GM21717 (cell line): Measurements from ENCODE around the gene TTC28.

ENCODE experiments used
- ATAC-seq: cut with Tn5 transposase; IDR thresholded peaks from one replicate; pipeline ENCODE4 v1.9.1; 2021; ENCODE audit warnings: mild to moderate bottlenecking, moderate library complexity; ENCODE audit not compliant: unreplicated experiment

Gene TTC28

DNA sequence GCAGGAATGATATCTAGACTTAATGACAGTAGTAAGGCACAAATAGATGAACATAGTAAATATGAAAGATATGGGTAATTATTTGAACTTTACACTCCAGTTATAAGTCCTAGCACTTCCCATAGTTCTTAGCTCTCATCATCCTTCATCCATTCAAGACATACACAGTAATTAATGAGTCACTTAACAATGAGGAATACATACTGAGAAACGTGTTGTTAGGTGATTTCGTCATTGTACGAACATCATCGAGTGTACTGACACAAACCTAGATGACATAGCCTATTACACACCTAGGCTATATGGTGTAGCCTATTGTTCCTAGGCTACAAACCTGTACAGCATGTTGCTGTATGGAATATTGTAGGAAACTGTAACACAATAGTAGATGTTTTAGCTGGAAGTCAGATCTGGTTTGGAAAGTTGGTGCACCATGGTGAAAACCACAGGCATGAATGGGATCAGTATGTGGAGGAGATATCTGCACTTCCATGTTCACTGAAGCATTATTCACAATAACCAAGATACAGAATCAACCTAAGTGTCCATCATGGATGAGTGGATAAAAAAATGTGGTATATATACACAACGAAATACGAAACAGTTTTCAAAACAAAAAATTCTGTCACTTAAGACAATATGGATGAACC, 530.7 kb downstream of the TTC28 start:
- no peak for ATAC-seq

DNA sequence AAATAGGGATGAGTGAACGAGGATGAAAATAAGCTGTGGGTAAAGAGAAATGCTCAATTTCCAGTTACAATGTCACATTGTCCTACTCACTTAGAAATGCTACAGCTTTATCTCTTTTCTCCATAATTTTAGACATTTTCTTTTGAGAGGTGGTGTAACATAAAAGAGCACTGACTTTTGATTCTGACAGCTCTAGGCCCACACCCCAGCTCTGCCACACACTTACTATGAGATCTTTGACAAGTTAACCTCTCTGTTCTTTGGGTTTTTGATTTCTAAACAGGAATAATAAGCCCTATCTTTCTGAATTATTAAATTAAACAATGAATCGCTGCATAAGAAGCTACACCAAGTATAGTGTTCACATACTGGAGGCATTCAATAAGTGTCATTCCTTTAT, 532.2 kb downstream of the TTC28 start:
- ATAC-seq: no peak

DNA sequence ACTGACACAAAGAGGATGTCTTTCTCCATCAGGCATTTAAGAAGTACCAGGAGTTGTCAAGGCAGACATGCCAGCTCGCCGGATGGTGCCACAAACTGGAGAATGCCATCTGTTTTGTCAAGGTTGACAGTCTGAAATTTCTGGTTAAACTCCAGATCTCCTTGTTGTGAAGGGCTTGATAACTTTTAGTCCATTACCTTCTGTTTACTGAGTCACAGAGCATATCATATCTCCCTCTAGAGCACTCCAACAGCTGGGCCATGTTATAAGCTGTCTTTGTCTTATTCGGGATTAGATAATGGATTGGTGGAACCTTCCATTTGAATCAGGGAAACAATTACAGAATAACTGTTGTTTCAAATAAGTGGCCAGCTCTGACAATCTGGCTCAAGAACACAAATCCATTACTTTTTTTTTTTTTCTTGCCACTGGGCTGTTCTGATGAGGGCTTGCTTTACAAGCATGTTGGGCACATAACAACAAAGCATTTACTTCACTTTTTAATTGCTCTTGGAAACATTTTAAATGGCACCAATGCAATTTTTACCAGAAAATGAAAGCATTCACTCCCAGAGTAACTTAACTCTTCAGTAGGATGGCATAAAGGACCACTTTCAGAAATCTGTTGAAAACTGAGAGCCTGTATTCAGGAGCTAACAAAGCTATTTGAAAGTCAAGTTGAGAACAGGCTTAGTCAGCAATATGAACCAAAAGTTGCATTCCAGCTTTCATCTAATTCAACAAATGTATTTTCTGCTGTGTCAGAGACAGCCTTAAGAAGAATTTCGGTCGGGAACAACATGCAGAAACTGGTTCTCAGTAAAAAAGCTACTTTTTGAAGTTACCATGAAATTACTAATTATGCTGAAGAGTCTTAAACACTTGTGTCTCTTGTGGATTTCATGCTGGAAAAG, 533.0 kb downstream of the TTC28 start:
- ATAC-seq: no peak

DNA sequence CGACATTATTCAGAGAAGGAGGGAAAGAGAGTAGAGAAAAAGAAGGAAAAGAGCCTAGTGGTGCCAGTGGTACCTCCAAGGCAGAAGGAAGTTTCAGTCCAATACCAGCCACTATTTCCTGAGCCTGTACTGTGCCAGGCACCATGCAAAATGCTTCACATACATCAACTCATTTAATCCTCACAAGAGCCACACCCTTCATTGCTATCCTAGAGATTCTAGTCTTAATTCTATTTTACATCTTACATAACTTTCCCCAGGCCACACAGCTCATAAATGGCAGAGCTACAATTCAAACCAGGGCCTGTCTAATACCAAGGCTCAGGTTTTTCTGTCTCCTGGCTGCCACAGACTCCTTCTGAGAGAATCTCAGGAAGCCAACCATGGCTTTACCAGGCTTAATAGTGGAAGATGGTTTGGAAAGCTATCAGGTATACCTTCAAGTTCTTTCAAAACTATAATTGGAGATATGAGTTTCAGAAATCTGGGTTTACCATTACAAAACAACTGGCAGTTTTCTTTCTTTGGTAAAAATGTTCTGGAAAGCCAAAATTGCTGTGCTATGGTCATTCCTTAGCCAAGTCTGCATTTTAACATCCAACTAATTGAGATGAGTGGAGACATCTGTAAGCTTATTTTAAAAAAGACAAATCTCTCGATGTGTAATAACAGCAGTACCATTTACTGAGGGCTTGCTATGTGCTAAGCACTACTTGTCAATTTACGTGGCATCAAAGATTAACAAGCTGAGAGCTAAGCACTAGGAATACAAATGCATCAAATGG, 535.5 kb downstream of the TTC28 start:
- ATAC-seq: no peak

DNA sequence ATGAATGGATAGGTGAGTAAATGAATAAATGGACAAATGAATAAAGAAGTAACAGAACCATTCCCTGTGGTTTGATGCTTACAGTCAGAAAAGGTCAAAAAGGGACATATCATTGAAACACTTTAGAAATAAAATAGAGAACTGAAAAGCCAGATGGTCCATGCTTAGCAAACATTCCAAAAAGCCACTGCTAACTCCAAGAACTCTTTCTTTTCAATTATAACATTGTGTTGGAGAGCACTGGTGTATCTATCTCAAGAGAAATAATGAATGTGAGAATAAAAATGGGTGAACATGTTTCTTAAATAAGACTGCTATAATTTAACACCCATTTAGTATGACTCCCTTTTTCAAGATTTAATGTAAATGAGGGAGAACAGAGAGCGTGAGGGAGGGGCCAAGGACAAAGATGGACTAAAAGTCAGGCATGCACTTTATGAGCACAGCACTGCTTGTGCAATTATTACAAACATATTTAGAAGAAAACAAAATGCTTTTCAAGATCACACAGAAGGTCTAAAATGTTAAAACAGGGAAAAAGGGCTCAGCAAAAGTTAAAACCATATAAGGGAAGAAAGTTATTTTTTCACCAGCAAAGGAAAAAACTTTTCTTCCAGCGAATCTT, 536.3 kb downstream of the TTC28 start:
- ATAC-seq: no peak

DNA sequence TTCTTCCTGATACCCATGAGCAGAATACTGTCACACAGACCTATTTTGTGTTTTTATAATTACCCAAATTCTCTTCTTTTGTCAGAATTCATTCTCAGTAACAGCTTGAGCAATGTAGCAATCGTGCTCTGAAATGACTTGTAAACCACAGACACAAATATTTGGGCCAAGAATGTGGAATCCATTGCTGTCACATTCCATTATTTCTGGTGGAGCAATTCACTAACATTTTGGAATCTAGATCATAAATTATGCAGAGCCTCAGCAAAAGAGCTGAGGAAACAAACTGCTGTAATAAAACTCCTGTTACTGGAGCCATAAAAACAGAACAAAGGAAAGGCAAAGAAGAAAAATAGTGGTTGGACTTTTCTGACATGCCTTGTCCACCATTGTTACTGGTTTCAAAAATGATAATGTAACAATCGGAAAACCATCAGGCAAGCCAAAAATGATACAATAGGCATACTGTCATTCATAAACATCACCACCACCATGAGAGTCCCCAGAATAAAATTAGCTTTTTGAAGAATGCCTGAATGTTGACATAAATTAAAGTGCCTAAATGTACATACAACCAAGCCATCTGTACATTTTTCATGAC, 537.2 kb downstream of the TTC28 start:
- ATAC-seq: no peak

DNA sequence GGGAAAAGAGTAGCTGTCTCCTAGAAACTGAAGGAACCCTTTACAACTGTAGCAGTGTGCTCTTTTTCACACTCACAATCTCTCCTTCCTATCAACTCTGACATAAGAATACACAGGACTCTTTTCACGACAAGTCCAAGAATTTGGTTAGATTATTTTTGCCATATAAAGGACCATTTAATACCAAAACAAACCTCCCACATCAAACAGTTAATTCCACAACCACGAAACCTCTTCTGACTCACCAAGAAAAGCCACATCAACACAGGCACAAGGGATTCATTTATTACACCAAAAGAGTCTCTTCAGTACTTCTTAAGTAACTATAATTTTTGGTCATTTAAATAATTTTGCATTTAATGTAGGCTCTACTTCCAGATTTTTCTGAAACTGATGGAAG, 538.0 kb downstream of the TTC28 start:
- no peak for ATAC-seq

DNA sequence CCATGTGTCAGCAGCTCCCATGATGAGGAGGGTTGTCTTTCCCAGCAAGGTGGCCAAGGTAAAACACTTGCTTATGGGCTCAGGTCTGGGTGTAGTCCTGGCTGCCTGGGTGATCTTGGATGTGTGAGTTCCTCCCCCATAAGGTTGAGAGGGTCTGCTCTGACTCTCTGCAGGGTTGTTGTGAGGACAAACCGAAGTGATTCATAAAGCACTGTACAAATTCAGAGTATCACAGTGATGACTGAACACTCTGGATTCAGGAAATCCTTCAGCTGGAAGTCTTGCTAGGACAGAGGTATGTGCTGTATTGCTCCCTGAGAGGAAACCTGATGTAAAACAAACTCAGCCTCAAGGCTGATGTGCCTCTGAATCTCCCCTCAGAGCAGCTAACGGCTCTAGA, 539.7 kb downstream of the TTC28 start:
- no peak for ATAC-seq

DNA sequence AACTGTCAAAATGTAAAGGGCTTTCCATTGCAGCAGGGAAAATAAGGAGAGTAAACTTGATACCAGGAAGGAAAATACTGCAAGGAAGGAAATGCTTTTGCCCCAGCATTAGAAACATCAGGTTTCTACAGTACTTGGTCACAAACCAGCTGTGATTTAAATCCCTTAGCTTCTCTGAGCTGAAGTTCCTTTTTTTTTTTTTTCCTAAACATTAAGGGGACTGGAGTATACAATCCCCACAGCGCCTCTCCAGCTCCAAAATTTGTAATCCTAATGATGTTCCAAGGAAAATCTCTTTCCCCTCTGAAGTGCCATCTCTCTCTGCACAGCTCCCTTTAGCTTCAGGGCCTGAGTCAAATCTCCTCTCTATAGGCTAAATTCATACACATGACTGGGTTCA, 540.1 kb downstream of the TTC28 start:
- ATAC-seq: no peak

DNA sequence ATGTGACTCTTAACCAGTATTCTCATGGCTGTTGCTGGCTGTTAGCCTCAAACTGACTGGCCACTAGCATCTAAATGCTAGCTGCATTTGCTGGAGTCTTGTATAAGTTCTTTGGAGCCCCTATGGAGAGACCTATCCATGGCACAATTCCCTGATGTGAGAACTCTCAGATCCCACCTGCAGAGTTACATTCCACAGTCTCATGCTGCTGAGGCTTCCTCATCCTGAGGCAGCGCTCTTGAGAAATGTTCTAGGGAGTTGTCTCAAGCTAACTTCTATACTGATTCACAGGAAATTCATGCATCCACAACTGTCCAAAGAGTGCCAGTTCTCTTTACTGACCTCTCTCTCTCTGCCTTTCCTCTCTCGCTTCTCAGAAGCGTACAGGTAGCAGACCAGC, 542.6 kb downstream of the TTC28 start:
- ATAC-seq: no peak

DNA sequence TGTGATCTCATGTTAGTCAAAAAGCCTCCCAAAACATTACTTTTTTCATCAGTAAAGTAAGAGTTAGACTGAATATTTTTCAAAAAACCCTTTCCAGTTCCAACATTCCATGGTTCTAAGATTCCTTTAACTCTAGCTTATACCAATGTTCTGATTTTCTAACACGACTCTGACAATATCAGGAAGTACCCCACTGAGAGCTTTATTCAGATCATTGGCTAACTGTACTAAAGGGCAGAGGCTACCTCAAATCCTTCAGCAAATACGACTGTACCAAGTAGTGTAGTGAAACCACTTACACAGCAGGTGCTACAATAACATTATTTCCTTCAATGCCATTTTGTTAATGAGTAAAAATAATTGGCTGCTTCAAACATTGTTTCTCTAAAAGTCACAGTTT, 547.2 kb downstream of the TTC28 start:
- ATAC-seq: no peak

DNA sequence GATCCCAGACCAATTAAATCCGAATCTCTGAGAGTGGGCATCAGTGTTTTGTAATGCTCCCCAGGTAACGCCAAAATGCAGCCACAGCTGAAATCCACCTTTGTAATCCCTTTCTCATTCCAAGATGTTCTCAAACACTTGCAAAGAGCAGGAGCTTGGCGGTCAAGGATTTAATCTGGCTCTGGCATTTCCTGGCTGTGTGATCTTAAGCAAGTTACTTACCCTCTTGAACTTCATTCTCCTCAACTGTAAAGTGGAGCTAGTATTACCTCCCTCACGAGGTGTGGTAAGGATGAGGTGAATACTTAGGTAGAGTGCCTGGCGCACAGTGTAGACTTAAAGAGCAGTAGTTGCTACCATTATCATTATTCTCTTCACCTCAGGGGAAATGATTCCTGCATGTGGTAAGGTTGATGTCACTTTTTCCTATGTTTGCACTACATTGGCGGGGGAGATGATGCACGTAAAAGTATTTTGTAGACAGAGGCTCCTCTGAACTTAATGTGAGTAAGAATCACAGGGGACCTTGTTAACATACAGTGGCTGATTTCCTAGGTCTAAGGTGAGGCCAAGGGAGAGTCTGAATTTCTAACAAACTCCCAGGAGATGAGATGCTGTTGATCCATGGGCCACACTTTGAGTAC, 550.2 kb downstream of the TTC28 start:
- no peak for ATAC-seq

DNA sequence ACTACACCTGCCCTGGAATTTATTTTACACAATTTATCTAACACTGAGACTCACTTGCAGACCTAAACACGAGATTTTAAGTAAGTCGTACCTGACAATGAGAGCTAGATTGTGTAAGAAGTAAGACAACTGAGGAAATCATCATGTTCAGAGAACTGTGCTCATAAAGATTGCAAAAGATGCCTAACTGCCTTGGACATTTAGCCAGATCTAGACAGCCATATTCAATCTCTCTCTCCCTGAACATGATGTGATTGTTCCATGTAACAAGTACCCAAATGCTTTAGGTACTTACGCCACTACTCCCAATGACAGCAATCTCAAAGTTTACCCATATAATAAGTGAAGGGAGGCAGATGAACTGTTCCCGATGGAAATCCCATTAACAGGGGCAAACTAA, 550.8 kb downstream of the TTC28 start:
- ATAC-seq: no peak

DNA sequence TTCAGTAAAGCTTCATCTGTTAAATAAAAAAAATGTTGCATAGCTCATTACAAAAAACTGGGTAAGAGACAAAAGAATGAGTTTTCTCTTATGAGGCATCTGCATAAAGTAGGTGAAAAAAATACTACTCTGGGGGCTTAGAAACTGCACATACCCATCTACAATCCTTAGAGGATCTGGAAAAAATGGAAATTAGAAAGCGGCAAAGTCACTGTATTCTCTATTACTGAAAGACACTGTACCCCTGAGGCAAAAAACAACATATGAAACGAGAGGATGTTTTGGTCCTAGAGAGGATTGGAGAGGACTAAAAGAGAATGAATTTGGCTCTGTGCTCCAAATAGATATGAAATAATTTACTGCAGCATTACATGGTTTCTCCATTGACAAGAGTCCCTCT, 553.8 kb downstream of the TTC28 start:
- no peak for ATAC-seq

DNA sequence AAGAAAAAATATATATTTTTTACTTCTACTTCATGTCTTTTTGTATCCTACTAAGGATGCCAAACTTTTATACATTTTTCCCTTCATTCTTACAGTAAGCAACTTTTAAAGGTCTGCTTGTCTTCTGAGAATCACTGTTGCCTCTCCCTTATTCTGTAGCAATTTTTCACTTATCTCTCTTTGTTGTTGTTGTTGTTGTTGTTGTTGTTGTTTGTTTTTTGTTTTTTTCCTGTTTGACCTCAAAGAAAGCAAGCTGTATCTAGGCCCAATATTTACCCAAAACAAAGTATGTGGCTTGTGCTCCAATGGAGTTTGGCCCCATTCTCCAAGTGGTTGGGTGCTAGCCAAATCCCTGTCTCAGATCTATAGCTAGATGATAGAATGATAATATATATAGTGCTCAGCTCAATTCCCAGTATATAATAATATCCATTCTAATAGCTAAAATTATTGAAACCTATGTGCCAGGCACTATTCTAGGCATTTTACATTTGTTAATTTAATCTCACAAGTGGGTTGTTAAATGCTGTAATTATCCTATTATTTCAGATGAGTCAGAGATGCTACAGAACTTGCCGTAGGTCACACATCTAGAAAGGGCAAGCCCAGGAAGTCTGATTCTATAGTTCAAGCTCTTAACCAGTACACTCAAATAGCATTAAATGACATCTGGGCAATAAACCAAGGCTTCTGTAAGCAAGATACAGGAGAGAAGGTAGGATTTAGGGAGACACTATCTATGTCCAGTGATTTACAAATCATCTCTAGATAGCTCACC, 555.5 kb downstream of the TTC28 start:
- ATAC-seq: no peak

DNA sequence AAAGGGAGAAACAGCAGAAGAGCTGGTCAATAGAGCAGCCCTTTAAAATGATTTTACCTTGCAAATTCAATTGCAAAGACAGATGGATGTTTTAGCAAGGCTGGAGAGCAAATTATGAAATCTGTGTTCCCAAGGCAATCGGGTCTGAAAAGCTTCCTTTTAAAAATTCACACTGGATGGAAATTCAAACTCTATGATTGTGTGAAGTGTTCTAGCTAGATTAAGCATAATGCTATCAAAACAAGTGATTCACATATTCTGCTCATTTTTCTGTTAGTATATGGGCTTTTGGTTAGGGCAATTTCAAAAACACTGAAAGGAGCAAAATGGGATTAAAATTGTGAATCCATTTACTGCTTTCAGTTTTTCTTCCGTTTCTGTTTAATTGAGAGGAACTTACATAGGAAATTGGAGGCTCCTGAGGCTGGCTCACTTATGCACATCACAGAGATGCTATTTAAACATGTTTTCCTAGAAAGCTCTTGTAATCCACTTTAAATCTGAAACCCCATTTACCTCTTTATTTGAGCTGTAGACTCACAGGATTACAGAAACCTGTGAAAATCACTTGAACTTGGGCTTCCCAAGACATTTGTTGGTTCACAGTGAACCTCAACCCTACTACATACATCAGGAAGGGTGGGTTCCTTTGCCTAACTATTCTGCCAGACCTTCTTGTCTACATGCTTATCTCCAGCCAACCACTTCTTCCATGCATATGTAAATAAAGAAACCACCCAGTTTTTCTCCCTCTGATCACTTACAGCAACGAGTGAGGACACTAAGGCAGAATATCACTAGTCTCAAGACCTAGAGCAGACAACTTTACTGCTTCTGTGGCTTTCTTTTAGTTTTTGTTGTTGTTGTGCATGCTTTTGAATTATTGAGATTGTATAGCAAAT, 558.7 kb downstream of the TTC28 start:
- no peak for ATAC-seq

DNA sequence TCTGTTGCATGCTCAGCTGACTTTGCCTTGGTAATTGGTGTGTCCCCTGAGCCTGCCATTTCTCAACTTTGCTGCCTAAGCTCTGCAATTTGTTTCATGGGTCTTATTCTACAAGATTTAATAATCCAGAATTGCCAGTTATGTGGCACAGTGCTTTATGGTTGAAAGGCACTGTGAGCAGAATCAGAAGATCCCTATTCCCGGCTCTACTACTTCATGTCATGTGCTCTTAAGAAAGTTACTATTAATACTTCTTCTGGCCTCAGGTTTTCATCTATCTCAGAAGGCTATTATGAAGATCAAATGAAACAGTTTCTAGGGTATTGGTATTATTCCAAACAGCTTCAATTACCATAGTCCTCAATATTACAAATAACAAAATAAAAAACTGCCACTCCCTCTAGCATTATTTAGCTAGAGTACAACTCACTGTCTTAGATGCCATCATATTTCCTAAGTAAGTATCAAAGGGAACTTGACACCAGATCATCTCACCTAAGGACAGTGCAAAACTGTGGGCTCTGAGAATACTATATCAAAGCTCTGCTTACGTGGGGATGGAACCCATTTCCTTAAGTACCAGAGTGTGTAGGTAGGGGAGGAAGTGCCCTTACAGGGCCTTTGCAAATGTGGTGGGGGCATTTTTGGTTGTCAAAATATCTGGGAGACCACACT, 560.5 kb downstream of the TTC28 start:
- no peak for ATAC-seq

DNA sequence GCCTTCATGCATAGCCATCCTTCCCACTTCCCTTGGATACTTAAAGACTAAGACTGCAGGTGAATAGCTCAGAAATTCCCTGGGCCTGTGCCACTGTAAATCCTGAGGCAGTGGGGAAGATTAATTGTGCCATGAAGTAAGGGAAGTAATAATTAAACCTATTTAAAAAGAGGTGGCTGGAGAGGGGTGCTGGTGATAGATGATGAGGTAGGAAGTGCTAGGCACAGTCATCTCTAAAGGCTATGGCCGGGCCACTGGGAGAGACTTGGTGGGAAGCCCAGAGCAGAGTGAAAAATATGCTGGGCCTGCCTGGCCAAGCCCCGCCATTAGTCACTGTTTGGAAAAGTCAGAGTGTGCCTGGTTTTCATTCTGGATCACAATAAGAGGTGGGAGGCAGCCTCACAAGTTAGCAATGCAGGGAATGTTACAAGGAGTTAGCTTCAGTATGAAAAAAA, 563.4 kb downstream of the TTC28 start:
- no peak for ATAC-seq
